ENCODE data around the gene ACY1. TPM values are rescaled to one million over a fixed set of nuclear protein-coding genes. Genes with fewer than 3 reads are reported as not detected.

ACY1 gene
- total RNA-seq, 1 experiment from 2014 or later: 50.3 TPM

- intact Hi-C loops (cut with micrococcal nuclease; ENCODE audit: unreplicated experiment): no loop called here
- no TSS peak for BruUV-seq (replicated peaks)
- DNase-seq (ENCODE audit: low read depth, low spot score) (no peak), ATAC-seq (peak; percentile 33; the same call in 1 of the 2 replicates)
- Histone ChIP-seq H3K36me3 (ENCODE audit: control insufficient read depth, insufficient read depth, low read length) (no peaks in the 10 kb centered on the region), H3K27me3 (ENCODE audit: control insufficient read depth, insufficient read depth, low read length) (no peaks in the 10 kb centered on the region), H3K9me3 (ENCODE audit: control insufficient read depth, insufficient read depth, low read depth, low read length) (no peaks in the 10 kb centered on the region), H3K4me1 (ENCODE audit: control insufficient read depth, insufficient read depth, low read length) (peaks cover 12% of the 10 kb centered on the region), H3K27ac (ENCODE audit: low read length) (peak overlapping the region; percentile 85), H3K4me3 (ENCODE audit: low read depth in 2 of 2, low read length in 2 of 2) (peak overlapping the region; percentile 57 to 61)
- ChIA-PET CTCF (interaction anchor here (0.6 to 1.0 kb wide), 2 partner anchors 15 to 36 kb away, joined by 3 read pairs; no protein-coding TSS in a partner anchor), POLR2A (no interaction called here)
- in situ Hi-C loops (cut with HindIII; ENCODE audit: low pct_unique_long_range_greater_than_20kb, low sequenced_read_pairs): no loop called here
- TF ChIP-seq, protein P1, sequence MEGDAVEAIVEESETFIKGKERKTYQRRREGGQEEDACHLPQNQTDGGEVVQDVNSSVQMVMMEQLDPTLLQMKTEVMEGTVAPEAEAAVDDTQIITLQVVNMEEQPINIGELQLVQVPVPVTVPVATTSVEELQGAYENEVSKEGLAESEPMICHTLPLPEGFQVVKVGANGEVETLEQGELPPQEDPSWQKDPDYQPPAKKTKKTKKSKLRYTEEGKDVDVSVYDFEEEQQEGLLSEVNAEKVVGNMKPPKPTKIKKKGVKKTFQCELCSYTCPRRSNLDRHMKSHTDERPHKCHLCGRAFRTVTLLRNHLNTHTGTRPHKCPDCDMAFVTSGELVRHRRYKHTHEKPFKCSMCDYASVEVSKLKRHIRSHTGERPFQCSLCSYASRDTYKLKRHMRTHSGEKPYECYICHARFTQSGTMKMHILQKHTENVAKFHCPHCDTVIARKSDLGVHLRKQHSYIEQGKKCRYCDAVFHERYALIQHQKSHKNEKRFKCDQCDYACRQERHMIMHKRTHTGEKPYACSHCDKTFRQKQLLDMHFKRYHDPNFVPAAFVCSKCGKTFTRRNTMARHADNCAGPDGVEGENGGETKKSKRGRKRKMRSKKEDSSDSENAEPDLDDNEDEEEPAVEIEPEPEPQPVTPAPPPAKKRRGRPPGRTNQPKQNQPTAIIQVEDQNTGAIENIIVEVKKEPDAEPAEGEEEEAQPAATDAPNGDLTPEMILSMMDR (IDR thresholded peaks at IDR 0.05): no peak
- no peak for TF ChIP-seq SIN3A (IDR thresholded peaks at IDR 0.05; ENCODE audit: borderline replicate concordance, insufficient read depth, low read depth, low read length)
- no peak for TF ChIP-seq TCF7L2 (IDR thresholded peaks at IDR 0.05; ENCODE audit: low read depth, low read length)
- TF ChIP-seq POLR2AphosphoS5 (IDR thresholded peaks at IDR 0.05; ENCODE audit: low read depth, low read length): no peak
- TF ChIP-seq, protein P2, sequence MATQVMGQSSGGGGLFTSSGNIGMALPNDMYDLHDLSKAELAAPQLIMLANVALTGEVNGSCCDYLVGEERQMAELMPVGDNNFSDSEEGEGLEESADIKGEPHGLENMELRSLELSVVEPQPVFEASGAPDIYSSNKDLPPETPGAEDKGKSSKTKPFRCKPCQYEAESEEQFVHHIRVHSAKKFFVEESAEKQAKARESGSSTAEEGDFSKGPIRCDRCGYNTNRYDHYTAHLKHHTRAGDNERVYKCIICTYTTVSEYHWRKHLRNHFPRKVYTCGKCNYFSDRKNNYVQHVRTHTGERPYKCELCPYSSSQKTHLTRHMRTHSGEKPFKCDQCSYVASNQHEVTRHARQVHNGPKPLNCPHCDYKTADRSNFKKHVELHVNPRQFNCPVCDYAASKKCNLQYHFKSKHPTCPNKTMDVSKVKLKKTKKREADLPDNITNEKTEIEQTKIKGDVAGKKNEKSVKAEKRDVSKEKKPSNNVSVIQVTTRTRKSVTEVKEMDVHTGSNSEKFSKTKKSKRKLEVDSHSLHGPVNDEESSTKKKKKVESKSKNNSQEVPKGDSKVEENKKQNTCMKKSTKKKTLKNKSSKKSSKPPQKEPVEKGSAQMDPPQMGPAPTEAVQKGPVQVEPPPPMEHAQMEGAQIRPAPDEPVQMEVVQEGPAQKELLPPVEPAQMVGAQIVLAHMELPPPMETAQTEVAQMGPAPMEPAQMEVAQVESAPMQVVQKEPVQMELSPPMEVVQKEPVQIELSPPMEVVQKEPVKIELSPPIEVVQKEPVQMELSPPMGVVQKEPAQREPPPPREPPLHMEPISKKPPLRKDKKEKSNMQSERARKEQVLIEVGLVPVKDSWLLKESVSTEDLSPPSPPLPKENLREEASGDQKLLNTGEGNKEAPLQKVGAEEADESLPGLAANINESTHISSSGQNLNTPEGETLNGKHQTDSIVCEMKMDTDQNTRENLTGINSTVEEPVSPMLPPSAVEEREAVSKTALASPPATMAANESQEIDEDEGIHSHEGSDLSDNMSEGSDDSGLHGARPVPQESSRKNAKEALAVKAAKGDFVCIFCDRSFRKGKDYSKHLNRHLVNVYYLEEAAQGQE (IDR thresholded peaks at IDR 0.05; ENCODE audit: insufficient read depth in 1 of 2, low read depth in 2 of 2, low read length in 1 of 2): no peak
Observed at GRCh38 chr3:51968170-51968775, 15.1 kb upstream of the ACY1 start.

DNA sequence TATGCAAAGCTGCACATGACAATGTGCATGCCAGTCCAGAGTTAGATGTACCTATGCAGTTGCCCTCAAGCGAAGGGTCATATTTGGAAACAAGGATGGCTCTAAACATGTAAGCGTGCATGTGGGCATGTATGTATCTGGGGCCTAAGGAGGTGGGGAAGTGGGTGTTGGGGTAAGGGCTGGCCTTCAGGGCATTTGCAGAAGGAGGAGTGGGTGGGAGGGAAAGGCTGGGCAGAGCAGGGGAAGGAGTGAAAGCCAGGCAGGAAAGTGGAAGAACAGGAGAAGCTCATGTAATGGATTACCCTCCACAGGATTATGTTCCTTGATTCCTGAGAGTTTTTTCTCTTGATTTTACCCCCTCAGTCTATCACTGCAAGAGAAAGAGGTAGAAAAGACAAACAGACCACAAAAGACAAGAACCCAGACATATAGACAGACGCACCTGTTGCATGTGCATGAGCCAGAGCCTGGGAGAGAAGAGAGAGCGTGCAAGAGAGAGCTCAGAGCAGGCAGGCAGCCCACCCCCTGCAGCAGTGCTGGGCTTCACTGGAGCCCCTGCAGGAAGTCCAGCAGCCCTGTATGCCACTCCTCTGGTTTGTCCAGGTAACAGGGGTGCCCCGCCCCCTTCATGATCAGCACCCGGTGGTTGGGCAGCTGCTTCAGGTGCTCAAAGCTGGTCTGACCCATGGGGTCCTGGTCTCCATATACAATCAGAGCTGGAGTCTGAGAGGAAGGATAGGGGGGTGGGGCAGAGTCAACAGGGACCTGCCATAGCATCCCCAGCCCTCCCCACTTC lies 14.3 kb upstream of the ACY1 start:
- ChIA-PET POLR2A (no interaction called here), CTCF (interaction anchor here (1.0 kb wide), 1 partner anchor 14 kb away, joined by 3 read pairs; no protein-coding TSS in a partner anchor)
- Histone ChIP-seq H3K9me3 (ENCODE audit: control insufficient read depth, insufficient read depth, low read depth, low read length) (no peaks in the 10 kb centered on the region), H3K27me3 (ENCODE audit: control insufficient read depth, insufficient read depth, low read length) (no peaks in the 10 kb centered on the region), H3K36me3 (ENCODE audit: control insufficient read depth, insufficient read depth, low read length) (no peaks in the 10 kb centered on the region; the same call in 1 of the 2 replicates), H3K4me1 (ENCODE audit: control insufficient read depth, insufficient read depth, low read length) (peaks cover 12% of the 10 kb centered on the region), H3K4me3 (ENCODE audit: low read depth in 2 of 2, low read length in 2 of 2) (no peak overlapping the region), H3K27ac (ENCODE audit: low read length) (no peak overlapping the region)
- intact Hi-C loops (cut with micrococcal nuclease; ENCODE audit: unreplicated experiment) (no loop called here), in situ Hi-C loops (cut with HindIII; ENCODE audit: low pct_unique_long_range_greater_than_20kb, low sequenced_read_pairs) (no loop called here)
- TSS peak; percentile 76 for BruUV-seq (replicated peaks)
- no peak for ATAC-seq
- TF ChIP-seq, protein P2 (IDR thresholded peaks at IDR 0.05; ENCODE audit: insufficient read depth in 1 of 2, low read depth in 2 of 2, low read length in 1 of 2): no peak
- TF ChIP-seq, protein P1 (IDR thresholded peaks at IDR 0.05): no peak
- no peak for TF ChIP-seq POLR2AphosphoS5 (IDR thresholded peaks at IDR 0.05; ENCODE audit: low read depth, low read length)
- TF ChIP-seq TCF7L2 (IDR thresholded peaks at IDR 0.05; ENCODE audit: low read depth, low read length): no peak
- no peak for TF ChIP-seq SIN3A (IDR thresholded peaks at IDR 0.05; ENCODE audit: borderline replicate concordance, insufficient read depth, low read depth, low read length)
- no peak for DNase-seq (ENCODE audit: low read depth, low spot score)

Data from Panc1 (cell line).